Measurements from ENCODE around the gene PSMD13.
A peak's percentile ranks its signal among the peaks of the same experiment; 100 is the strongest.
"Not testable (repeated sequence)": the region's sequence is repeated elsewhere in the genome, so short reads cannot be mapped to it uniquely, and the experiment has no call there.

PSMD13 gene

DNA sequence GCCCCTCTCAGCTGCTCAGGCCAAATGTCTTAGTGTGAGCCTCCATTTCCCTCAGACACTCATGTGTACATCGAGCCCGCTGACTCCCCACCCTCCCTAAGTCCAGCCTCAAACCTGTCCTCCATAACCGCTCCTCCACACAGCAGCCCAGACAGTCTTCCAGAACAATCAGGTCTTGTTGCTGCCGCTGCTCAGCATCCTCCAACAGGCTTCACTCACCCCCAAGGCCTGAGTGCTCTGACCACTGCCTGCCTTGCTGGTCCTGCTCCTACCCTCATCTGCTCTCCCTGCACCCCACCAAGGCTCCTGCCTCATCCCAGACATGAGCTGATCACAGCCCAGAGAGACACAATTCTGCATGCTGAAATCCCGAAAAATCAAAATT, 17.1 kb downstream of the PSMD13 start:
- no peaks in the 10 kb centered on the region for H3K9me3 ChIP-seq
- no peak overlapping the region for H3K4me3 ChIP-seq
- H3K4me1 ChIP-seq: peaks cover 8% of the 10 kb centered on the region; the same call in 1 of the 2 replicates
- no peaks in the 10 kb centered on the region for H3K27me3 ChIP-seq (ENCODE audit: low read depth)
- in situ Hi-C loops (cut with MboI; ENCODE audit: low sequenced_read_pairs): loop anchor here (10.0 kb wide), 1 partner anchor 111 kb away; the partner anchor contains the start of gene B4GALNT4
- peaks cover 47% of the 10 kb centered on the region for H3K36me3 ChIP-seq (replicated peaks)
- DNase-seq (ENCODE audit: low spot score in 2 of 2): no peak

DNA sequence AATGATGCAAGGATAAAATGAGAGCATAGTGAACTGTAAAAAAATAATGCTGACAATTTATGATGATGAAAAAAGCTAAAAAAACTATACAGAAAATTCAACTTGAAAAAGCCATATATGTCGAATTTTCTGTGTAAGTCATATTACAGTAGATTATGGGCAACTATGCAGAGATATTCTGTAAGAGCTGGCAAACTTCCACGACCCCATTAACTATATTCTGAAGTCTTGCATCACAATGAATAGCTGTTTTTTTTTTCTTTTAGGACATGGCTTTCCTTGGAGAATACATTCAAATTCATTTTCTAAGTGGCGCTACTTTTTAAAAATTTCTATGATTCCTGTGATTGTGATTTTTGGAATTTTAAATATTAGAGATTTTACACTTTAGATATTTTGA, 18.4 kb downstream of the PSMD13 start:
- peaks cover 8% of the 10 kb centered on the region; the same call in 1 of the 2 replicates for H3K4me1 ChIP-seq
- DNase-seq (ENCODE audit: low spot score in 2 of 2): peak; percentile 28 to 39
- no peak overlapping the region for H3K4me3 ChIP-seq
- H3K27me3 ChIP-seq (ENCODE audit: low read depth): no peaks in the 10 kb centered on the region
- H3K36me3 ChIP-seq (replicated peaks): peaks cover 38% of the 10 kb centered on the region
- H3K9me3 ChIP-seq: no peaks in the 10 kb centered on the region
- in situ Hi-C loops (cut with MboI; ENCODE audit: low sequenced_read_pairs): loop anchor here (10.0 kb wide), 1 partner anchor 110 kb away; the partner anchor contains the start of gene B4GALNT4

DNA sequence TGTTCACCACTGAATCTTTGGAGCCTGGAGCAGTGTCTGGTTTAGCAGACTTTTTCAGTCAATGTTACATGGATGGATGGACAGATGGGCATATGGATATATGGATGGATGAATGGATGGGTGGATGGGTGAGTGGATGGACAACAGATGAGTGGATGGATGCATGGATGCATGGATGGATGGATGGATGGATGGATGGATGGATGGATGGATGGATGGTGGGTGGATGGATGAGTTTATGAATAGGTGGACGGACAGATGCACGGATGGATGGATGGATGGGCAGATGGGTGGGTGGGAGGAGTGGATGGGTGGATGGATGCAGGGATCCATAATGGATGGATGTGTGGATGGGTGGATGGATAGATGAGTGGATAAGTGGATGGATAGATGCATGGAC, 19.0 kb downstream of the PSMD13 start:
- peaks cover 32% of the 10 kb centered on the region for H3K36me3 ChIP-seq (replicated peaks)
- no peak overlapping the region for H3K4me3 ChIP-seq
- H3K4me1 ChIP-seq: peaks cover 8% of the 10 kb centered on the region; the same call in 1 of the 2 replicates
- no peaks in the 10 kb centered on the region for H3K27me3 ChIP-seq (ENCODE audit: low read depth)
- in situ Hi-C loops (cut with MboI; ENCODE audit: low sequenced_read_pairs): loop anchor here (10.0 kb wide), 1 partner anchor 109 kb away; the partner anchor contains the start of gene B4GALNT4
- no peak for DNase-seq (ENCODE audit: low spot score in 2 of 2)
- no peaks in the 10 kb centered on the region for H3K9me3 ChIP-seq

DNA sequence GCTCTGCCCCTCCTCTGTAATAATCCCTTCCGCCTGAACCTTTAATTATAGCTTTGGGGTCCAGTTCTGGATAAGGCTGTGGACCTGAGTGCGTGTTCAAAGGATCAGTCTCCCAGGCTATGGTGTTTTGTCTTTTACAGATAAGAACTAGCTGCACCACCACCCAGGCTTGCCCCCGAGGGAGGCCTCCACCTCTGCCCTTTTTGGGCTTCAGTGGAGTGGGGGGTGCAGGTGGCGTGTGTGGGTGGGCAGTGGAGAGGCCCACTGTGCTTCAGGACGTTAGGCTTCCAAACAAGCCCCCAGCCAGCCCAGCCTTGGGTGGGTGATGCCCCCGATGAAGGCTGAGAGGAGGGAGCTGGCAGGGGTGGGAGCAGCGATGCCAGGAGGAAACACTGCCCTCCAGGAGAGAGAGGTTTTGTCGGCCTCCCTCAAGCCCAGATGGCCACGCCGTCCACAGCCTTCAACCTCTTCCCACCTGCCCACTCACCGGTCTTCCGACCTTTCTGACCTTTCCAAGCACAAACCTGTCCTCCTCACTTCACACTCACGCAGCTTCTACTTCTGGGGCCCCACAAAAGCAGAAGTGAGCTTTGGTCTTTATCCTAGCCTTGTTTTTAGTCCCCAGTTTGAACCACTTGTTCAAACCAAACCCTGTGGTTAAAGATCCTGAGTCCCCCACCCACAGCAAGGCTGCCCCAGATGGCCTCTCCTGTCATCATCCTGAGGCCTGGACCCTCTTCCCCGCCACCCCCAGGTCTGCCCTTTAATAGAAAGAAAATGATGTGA, 20.4 kb downstream of the PSMD13 start:
- Histone ChIP-seq H3K4me1 (peaks cover 8% of the 10 kb centered on the region; the same call in 1 of the 2 replicates), H3K27me3 (ENCODE audit: low read depth) (no peaks in the 10 kb centered on the region), H3K36me3 (replicated peaks) (peaks cover 19% of the 10 kb centered on the region), H3K9me3 (no peaks in the 10 kb centered on the region), H3K4me3 (no peak overlapping the region)
- no peak for DNase-seq (ENCODE audit: low spot score in 2 of 2)
- in situ Hi-C loops (cut with MboI; ENCODE audit: low sequenced_read_pairs): loop anchor here (10.0 kb wide), 1 partner anchor 108 kb away; the partner anchor contains the start of gene B4GALNT4

DNA sequence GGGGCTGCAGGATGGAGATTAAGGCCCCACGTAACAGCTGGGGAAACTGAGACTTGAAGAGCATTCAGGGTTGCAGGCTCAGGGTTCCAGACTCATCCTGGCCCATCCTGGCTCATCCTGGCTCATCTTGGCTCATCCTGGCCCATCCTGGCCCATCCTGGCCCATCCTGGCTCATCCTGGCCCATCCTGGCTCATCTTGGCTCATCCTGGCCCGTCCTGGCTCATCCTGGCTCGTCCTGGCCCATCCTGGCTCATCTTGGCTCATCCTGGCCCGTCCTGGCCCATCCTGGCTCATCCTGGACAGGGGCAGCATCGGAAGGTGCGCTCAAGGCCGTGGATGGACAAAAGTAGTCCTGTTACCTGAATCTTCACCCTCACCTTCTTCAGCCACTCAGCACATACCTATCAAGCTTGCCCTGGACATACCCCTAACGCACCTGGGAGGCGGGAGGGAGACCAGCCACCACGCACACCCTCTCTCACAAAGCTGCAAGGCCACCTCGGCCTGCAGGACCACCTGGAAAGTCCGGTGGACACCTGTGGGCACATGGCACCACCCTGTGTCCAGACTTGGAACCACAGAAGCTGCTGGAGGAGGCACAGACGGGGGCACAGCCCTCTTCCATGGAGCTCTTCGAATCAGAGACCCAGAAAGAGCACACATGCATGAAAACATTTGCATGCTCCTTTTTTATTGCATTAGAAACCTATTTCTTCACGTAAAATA, 21.2 kb downstream of the PSMD13 start:
- in situ Hi-C loops (cut with MboI; ENCODE audit: low sequenced_read_pairs): loop anchor here (10.0 kb wide), 1 partner anchor 107 kb away; the partner anchor contains the start of gene B4GALNT4
- DNase-seq (ENCODE audit: low spot score in 2 of 2): no peak
- Histone ChIP-seq H3K36me3 (replicated peaks) (peaks cover 11% of the 10 kb centered on the region), H3K27me3 (ENCODE audit: low read depth) (no peaks in the 10 kb centered on the region), H3K4me1 (peaks cover 8% of the 10 kb centered on the region; the same call in 1 of the 2 replicates), H3K9me3 (no peaks in the 10 kb centered on the region), H3K4me3 (no peak overlapping the region)

DNA sequence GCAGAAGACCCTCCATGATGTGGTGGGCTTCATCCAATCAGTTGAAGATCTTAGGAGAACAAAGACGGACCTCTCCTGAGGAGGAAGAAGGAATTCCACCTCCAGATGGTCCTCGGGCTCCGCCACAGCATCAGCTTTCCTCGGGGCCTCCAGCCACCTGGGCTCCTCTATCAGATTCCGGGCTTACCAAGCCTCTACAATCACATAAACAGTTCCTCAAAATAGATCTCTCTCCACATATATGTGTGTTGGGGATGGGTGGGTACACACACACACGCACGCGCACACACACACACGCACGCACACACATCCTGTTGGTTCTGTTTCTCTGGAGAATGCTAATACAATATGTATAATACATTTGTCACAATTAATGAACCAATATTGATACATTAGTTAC, 22.6 kb downstream of the PSMD13 start:
- no peaks in the 10 kb centered on the region for H3K36me3 ChIP-seq (replicated peaks)
- peaks cover 8% of the 10 kb centered on the region; the same call in 1 of the 2 replicates for H3K4me1 ChIP-seq
- H3K9me3 ChIP-seq: no peaks in the 10 kb centered on the region
- no peaks in the 10 kb centered on the region for H3K27me3 ChIP-seq (ENCODE audit: low read depth)
- DNase-seq (ENCODE audit: low spot score in 2 of 2): no peak
- no peak overlapping the region for H3K4me3 ChIP-seq
- in situ Hi-C loops (cut with MboI; ENCODE audit: low sequenced_read_pairs): loop anchor here (10.0 kb wide), 1 partner anchor 105 kb away; the partner anchor contains the start of gene B4GALNT4

DNA sequence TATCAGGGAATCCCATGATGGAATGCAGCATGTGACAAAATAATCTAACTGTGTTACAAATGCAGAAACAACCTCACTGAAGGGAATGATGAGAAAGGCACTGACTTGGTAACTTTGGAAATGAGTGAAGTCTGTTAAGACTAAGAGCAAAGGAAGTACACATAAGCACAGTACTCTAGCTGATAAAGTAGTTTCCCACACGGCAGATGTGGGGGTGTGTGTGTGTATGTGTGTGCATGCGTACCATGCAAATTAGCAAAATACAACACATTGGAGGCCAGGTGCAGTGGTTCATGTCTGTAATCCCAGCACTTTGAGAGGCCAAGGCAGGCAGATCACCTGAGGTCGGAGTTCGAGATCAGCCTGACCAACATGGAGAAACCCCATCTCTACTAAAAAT, 24.8 kb downstream of the PSMD13 start:
- in situ Hi-C loops (cut with MboI; ENCODE audit: low sequenced_read_pairs): no loop called here
- no peaks in the 10 kb centered on the region for H3K36me3 ChIP-seq (replicated peaks)

DNA sequence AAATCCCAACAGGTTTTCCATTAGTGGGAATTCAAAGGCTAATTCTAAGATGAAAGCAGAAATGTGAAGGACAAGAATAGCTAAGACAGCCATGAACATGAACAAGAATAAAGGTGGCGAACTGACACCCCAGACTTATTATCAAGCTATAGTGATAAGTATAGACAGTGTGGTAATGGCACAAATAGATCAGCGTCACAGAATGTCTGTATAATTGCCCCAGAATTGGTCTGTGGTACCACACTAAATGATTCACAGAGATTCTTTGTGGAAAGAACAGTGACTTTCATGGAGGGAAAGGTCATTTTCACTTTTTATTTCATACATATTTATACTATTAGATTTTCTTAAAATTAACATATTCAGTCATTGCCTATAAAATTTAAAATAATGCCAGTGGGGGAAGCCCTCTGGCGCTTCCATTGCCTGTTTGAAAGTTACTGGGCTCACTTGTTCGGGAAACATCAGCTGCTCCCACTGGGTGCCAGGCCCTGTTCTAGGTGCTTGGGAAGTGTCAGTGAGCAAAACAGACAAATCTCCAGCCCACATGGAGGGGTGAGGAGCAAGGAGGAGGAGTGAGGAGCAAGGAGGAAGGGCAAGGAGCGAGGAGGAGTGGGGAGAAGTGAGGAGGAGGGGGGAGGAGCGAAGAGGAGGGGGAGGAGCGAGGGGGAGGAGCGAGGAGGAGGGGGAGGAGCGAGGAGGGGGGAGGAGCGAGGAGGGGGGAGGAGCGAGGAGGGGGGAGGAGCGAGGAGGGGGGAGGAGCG, 30.1 kb downstream of the PSMD13 start:
- in situ Hi-C loops (cut with MboI; ENCODE audit: low sequenced_read_pairs): no loop called here
- no peaks in the 10 kb centered on the region for H3K36me3 ChIP-seq (replicated peaks)
- DNase-seq (ENCODE audit: low spot score in 2 of 2): no peak
- no peak overlapping the region for H3K4me3 ChIP-seq
- H3K4me1 ChIP-seq: peaks cover 16% of the 10 kb centered on the region
- H3K9me3 ChIP-seq: peaks cover 4% of the 10 kb centered on the region; the same call in 1 of the 2 replicates
- H3K27me3 ChIP-seq (ENCODE audit: low read depth): no peaks in the 10 kb centered on the region

More for the DNA sequence above, 24.8 kb downstream of the PSMD13 start:
- Histone ChIP-seq H3K4me3 (no peak overlapping the region), H3K4me1 (no peaks in the 10 kb centered on the region), H3K27me3 (ENCODE audit: low read depth) (no peaks in the 10 kb centered on the region), H3K9me3 (no peaks in the 10 kb centered on the region)
- no peak for DNase-seq (ENCODE audit: low spot score in 2 of 2)

DNA sequence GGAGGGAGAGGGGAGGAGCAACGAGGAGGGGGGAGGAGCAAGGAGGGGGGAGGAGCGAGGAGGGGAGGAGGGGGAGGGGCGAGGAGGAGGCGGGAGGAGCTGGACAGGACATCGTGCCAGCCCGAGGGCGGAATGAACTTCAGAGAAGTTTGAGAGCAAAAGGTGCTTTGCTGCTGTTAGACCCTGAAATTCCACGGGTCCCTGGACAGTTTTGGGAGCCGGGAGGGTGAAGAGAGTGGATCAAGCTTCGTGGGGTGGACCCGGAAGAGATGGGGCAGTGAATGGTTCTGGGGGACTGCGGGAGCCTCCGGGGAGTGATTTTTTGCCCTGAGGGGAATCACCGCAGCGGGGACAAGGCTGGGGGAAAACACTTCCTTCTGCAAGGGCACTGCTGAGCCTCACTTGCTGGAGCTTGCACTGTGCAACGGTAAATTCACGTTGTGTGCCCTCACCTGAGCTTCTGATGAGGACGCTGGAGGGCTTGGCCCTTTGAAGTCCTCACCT, 30.8 kb downstream of the PSMD13 start:
- DNase-seq (ENCODE audit: low spot score in 2 of 2): peak in 1 of 2 experiments; percentile 62
- peaks cover 4% of the 10 kb centered on the region; the same call in 1 of the 2 replicates for H3K9me3 ChIP-seq
- no peaks in the 10 kb centered on the region for H3K27me3 ChIP-seq (ENCODE audit: low read depth)
- peaks cover 16% of the 10 kb centered on the region for H3K4me1 ChIP-seq
- H3K36me3 ChIP-seq (replicated peaks): no peaks in the 10 kb centered on the region
- H3K4me3 ChIP-seq: no peak overlapping the region
- in situ Hi-C loops (cut with MboI; ENCODE audit: low sequenced_read_pairs): no loop called here

DNA sequence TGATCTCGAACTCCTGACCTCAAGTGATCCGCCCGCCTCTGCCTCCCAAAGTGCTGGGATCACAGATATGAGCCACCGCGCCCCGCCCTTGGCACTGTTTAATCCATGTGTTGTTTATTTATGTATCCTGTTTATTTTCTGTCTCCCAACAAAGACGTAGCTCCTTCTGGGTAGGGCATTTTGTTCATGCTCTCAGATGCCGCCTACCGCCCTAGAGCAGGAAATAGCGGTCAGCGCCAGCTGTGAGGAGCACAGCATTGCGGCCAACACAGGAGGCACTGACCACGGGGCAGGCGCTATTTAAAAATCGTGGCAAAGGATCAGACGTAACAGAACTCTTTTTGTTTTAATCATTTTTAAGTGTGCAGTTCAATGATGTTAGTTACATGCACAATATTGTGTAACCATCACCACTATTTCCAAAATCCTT, 32.0 kb downstream of the PSMD13 start:
- H3K27me3 ChIP-seq (ENCODE audit: low read depth); H3K4me3 ChIP-seq; in situ Hi-C loops (cut with MboI; ENCODE audit: low sequenced_read_pairs); H3K9me3 ChIP-seq; H3K36me3 ChIP-seq (replicated peaks): not testable (repeated sequence)
- DNase-seq (ENCODE audit: low spot score in 2 of 2): peak; percentile 42 to 57
- H3K4me1 ChIP-seq: peaks cover 16% of the 10 kb centered on the region

DNA sequence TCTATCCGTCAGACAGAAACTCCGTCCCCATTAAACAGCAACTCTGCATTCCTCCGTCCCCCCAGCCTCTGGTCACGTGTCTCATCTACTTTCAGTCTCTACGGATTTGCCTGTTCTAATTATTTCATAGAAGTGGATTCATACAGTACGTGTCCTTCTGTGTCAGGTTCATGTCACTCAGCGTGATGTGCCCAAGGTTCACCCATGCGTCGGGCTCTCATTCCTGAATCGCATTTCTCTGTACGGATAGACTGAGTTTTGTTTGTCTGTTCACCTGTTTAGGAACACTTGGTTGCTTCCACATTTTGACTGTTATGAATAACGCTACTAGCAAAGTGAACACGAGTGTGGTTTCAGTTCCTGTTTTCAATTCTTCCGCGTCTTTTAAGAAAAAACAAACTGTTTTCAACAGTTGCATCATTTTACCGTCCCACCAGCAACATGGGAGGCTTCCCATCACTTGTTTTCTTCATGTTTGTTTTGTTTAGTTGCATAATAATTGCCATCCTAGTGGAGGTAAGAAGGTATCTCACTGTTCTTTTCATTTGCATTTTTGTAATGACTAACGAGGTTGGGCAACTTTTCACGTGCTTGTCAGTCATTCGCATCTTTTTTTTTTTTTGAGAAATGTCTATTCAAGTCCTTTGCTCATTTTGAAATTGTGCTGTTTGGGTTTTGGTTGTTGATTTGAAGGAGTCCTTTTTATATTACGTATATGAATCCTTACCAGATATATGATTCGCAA, 32.5 kb downstream of the PSMD13 start:
- no peaks in the 10 kb centered on the region for H3K27me3 ChIP-seq (ENCODE audit: low read depth)
- peak; percentile 17 to 43 for DNase-seq (ENCODE audit: low spot score in 2 of 2)
- no peaks in the 10 kb centered on the region for H3K36me3 ChIP-seq (replicated peaks)
- H3K4me1 ChIP-seq: peaks cover 16% of the 10 kb centered on the region
- in situ Hi-C loops (cut with MboI; ENCODE audit: low sequenced_read_pairs): no loop called here
- peaks cover 4% of the 10 kb centered on the region; the same call in 1 of the 2 replicates for H3K9me3 ChIP-seq
- H3K4me3 ChIP-seq: no peak overlapping the region

DNA sequence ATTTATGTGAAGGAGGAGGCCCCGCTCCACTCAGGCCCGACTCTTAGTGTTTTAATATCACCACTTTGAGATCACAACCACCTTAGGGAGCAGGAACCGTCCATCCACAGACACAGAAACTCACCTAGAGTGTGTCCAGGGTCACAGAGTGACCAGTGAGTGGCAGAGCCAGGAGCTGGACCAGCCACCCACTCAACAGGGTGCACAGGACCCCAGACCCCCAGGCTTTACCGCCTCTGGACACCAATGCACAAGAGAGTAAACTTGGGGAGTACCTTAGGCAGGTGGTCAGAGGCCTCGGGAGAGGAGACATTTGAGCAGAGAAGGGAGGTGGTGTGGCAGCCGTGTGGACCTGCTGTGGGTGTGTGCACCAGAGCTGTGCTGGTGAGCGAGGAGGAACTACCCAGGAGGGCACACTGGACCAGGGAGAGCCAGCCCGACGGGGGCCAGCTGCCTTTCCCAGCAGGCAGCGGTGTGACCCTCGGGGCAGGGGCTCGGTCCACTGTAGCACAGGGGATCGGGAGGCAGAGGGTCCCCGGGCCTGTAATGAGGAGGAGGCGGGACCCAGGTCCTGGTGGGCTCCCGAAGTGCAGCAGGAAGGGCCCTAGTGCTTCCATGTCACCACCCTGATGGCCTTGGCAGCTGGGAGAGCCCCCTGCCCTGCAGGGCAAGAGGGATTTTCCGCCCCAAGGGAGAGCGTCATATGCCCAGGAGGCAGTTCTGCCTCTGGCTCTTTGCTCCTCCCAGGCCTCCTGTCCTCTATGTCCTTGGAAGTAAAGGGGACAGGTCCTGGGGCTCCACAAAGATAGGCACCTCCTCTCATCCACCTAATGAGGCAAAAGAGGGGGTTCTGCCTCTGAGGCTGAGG, 33.9 kb downstream of the PSMD13 start:
- in situ Hi-C loops (cut with MboI; ENCODE audit: low sequenced_read_pairs): no loop called here
- no peak overlapping the region for H3K4me3 ChIP-seq
- H3K4me1 ChIP-seq: peaks cover 16% of the 10 kb centered on the region
- no peaks in the 10 kb centered on the region for H3K27me3 ChIP-seq (ENCODE audit: low read depth)
- peaks cover 4% of the 10 kb centered on the region; the same call in 1 of the 2 replicates for H3K9me3 ChIP-seq
- DNase-seq (ENCODE audit: low spot score in 2 of 2): no peak
- no peaks in the 10 kb centered on the region for H3K36me3 ChIP-seq (replicated peaks)
